IPS-20b (cell line): Measurements from ENCODE around the gene MOSPD3.
A peak's percentile ranks its signal among the peaks of the same experiment; 100 is the strongest.

Source experiments
- H3K27ac ChIP-seq: one replicate; pipeline ENCODE4 v1.5.1; 2013; ENCODE audit warnings: low read length
- H3K27me3 ChIP-seq: 2 replicates; pipeline ENCODE4 v1.6.1; 2013; ENCODE audit warnings: mild to moderate bottlenecking, low read length, inconsistent platforms; ENCODE audit not compliant: insufficient read depth
- H3K36me3 ChIP-seq: 2 replicates; pipeline ENCODE4 v1.6.1; 2013; ENCODE audit warnings: low read depth, mild to moderate bottlenecking, inconsistent platforms, low read length, moderate library complexity; ENCODE audit not compliant: insufficient read depth
- H3K4me1 ChIP-seq: 2 replicates; pipeline ENCODE4 v1.6.1; 2013; ENCODE audit warnings: mild to moderate bottlenecking, control low read depth, inconsistent platforms, low read length, moderate library complexity; ENCODE audit not compliant: insufficient read depth
- H3K4me3 ChIP-seq: 2 replicates; pipeline ENCODE4 v1.5.1; 2013; ENCODE audit warnings: mild to moderate bottlenecking, low read length, inconsistent platforms
- H3K9ac ChIP-seq: 2 replicates; pipeline ENCODE4 v1.6.1; 2013; ENCODE audit warnings: low read depth, mild to moderate bottlenecking, inconsistent platforms, low read length, moderate library complexity
- H3K9me3 ChIP-seq: 2 replicates; pipeline ENCODE4 v1.6.1; 2013; ENCODE audit warnings: mild to moderate bottlenecking, low read depth, low read length, inconsistent platforms; ENCODE audit not compliant: insufficient read depth

The MOSPD3 gene

GRCh38 chr7:100620804-100621203 lies 8.5 kb downstream of the MOSPD3 start:
- Histone ChIP-seq H3K27me3 (peaks cover 7% of the 10 kb centered on the region), H3K36me3 (no peaks in the 10 kb centered on the region), H3K27ac (no peak overlapping the region), H3K4me3 (no peak overlapping the region), H3K9me3 (no peaks in the 10 kb centered on the region), H3K9ac (no peak overlapping the region), H3K4me1 (no peaks in the 10 kb centered on the region)

GRCh38 chr7:100621554-100621953 lies 9.2 kb downstream of the MOSPD3 start:
- no peaks in the 10 kb centered on the region for H3K36me3 ChIP-seq
- no peak overlapping the region for H3K4me3 ChIP-seq
- H3K9ac ChIP-seq, result no peak overlapping the region
- H3K4me1 ChIP-seq, result peaks cover 4% of the 10 kb centered on the region; the same call in 1 of the 2 replicates
- H3K9me3 ChIP-seq, result no peaks in the 10 kb centered on the region
- peaks cover 14% of the 10 kb centered on the region for H3K27me3 ChIP-seq
- H3K27ac ChIP-seq, result no peak overlapping the region

- Histone ChIP-seq H3K27ac (no peak overlapping the region), H3K4me3 (no peak overlapping the region), H3K9me3 (no peaks in the 10 kb centered on the region), H3K27me3 (peaks cover 14% of the 10 kb centered on the region), H3K9ac (no peak overlapping the region), H3K36me3 (no peaks in the 10 kb centered on the region), H3K4me1 (peaks cover 4% of the 10 kb centered on the region; the same call in 1 of the 2 replicates)
Measured at GRCh38 chr7:100623951-100624824, 11.8 kb downstream of the MOSPD3 start.

- no peaks in the 10 kb centered on the region for H3K36me3 ChIP-seq
- no peak overlapping the region for H3K27ac ChIP-seq
Measured at GRCh38 chr7:100626055-100626454, 13.7 kb downstream of the MOSPD3 start.

GRCh38 chr7:100626530-100627237 lies 14.3 kb downstream of the MOSPD3 start:
- Histone ChIP-seq H3K36me3 (no peaks in the 10 kb centered on the region), H3K27ac (no peak overlapping the region), H3K27me3 (peaks cover 15% of the 10 kb centered on the region), H3K4me3 (peak overlapping the region; percentile 69), H3K9me3 (no peaks in the 10 kb centered on the region), H3K9ac (peak overlapping the region; percentile 45; the same call in 1 of the 2 replicates), H3K4me1 (peaks cover 4% of the 10 kb centered on the region; the same call in 1 of the 2 replicates)

More at GRCh38 chr7:100626055-100626454, 13.7 kb downstream of the MOSPD3 start:
- Histone ChIP-seq H3K9ac (peak overlapping the region; percentile 41; the same call in 1 of the 2 replicates), H3K9me3 (no peaks in the 10 kb centered on the region), H3K27me3 (peaks cover 14% of the 10 kb centered on the region), H3K4me1 (peaks cover 4% of the 10 kb centered on the region; the same call in 1 of the 2 replicates), H3K4me3 (peak overlapping the region; percentile 69)

- Histone ChIP-seq H3K36me3 (no peaks in the 10 kb centered on the region), H3K4me3 (peak overlapping the region; percentile 69; the same call in 1 of the 2 replicates), H3K9ac (peak overlapping the region; percentile 45; the same call in 1 of the 2 replicates), H3K4me1 (peaks cover 4% of the 10 kb centered on the region; the same call in 1 of the 2 replicates), H3K27me3 (peaks cover 20% of the 10 kb centered on the region), H3K27ac (no peak overlapping the region), H3K9me3 (no peaks in the 10 kb centered on the region)
Measured at GRCh38 chr7:100627238-100627549, 14.9 kb downstream of the MOSPD3 start.

GRCh38 chr7:100629117-100629716 lies 16.9 kb downstream of the MOSPD3 start:
- H3K27me3 ChIP-seq, result peaks cover 37% of the 10 kb centered on the region
- H3K4me3 ChIP-seq, result no peak overlapping the region
- H3K36me3 ChIP-seq, result no peaks in the 10 kb centered on the region
- no peaks in the 10 kb centered on the region for H3K9me3 ChIP-seq
- peaks cover 4% of the 10 kb centered on the region; the same call in 1 of the 2 replicates for H3K4me1 ChIP-seq
- no peak overlapping the region for H3K9ac ChIP-seq
- H3K27ac ChIP-seq, result no peak overlapping the region

GRCh38 chr7:100630066-100630465 lies 17.7 kb downstream of the MOSPD3 start:
- Histone ChIP-seq H3K27me3 (peaks cover 42% of the 10 kb centered on the region), H3K36me3 (no peaks in the 10 kb centered on the region), H3K4me3 (no peak overlapping the region), H3K9me3 (no peaks in the 10 kb centered on the region), H3K27ac (no peak overlapping the region), H3K4me1 (peaks cover 4% of the 10 kb centered on the region; the same call in 1 of the 2 replicates), H3K9ac (no peak overlapping the region)

- H3K27me3 ChIP-seq, result peaks cover 28% of the 10 kb centered on the region
- no peaks in the 10 kb centered on the region for H3K36me3 ChIP-seq
- no peaks in the 10 kb centered on the region for H3K9me3 ChIP-seq
- no peaks in the 10 kb centered on the region for H3K4me1 ChIP-seq
- no peak overlapping the region for H3K27ac ChIP-seq
- H3K9ac ChIP-seq, result peak overlapping the region; percentile 73; the same call in 1 of the 2 replicates
- peak overlapping the region; percentile 68 for H3K4me3 ChIP-seq
Measured at GRCh38 chr7:100632951-100633717, 20.8 kb downstream of the MOSPD3 start.

GRCh38 chr7:100639995-100640516 lies 27.7 kb downstream of the MOSPD3 start:
- H3K9me3 ChIP-seq, result no peaks in the 10 kb centered on the region
- H3K36me3 ChIP-seq, result no peaks in the 10 kb centered on the region
- no peaks in the 10 kb centered on the region for H3K27me3 ChIP-seq
- no peak overlapping the region for H3K4me3 ChIP-seq
- H3K4me1 ChIP-seq, result no peaks in the 10 kb centered on the region
- H3K27ac ChIP-seq, result no peak overlapping the region
- H3K9ac ChIP-seq, result no peak overlapping the region
